Sigmoid colon (tissue), 7 donors: ENCODE results near the gene SPIRE1. TPM values are rescaled to one million over a fixed set of nuclear protein-coding genes. Genes with fewer than 3 reads are reported as not detected.
A peak's percentile ranks its signal among the peaks of the same experiment; 100 is the strongest.

Experiments
- DNase-seq: peaks from one replicate; pipeline ENCODE4 v3.0.0-alpha.2; 2019
- H3K27ac ChIP-seq, 4 donors: fragments of 200-600 bp; sonication (generic); one replicate each; pipeline ENCODE4 v1.5.1; 2016 to 2019; ENCODE audit warnings: mild to moderate bottlenecking in 1 of 4
- H3K27me3 ChIP-seq, 3 donors: fragments of 200-600 bp; sonication (generic); one replicate each; pipeline ENCODE4 v1.5.1; 2019; ENCODE audit warnings: mild to moderate bottlenecking in 1 of 3
- H3K36me3 ChIP-seq, 4 donors: fragments of 200-600 bp; sonication (generic); one replicate each; pipeline ENCODE4 v1.5.1; 2016 to 2019
- H3K4me1 ChIP-seq, 4 donors: fragments of 200-600 bp; sonication (generic); one replicate each; pipeline ENCODE4 v1.5.1; 2017 to 2019
- H3K4me3 ChIP-seq, 4 donors: fragments of 200-600 bp; sonication (generic); one replicate each; pipeline ENCODE4 v1.5.1; 2017 to 2019; ENCODE audit warnings: mild to moderate bottlenecking in 2 of 4, moderate library complexity in 1 of 4
- H3K9me3 ChIP-seq, 4 donors: fragments of 200-600 bp in 3 of 4; sonication (generic) in 3 of 4; one replicate each; pipeline versions ENCODE4 v1.5.1 to v1.6.1; 2013 to 2019
- CTCF ChIP-seq, 4 experiments: fragments of 450-650 bp in 3 of 4; fragments of 200-600 bp in 1 of 4; IDR thresholded peaks; one replicate each; pipeline ENCODE4 v1.5.1; 2016 to 2019; ENCODE audit warnings: antibody characterized with exemption in 4 of 4, mild to moderate bottlenecking in 3 of 4, moderate library complexity in 2 of 4
- EP300 ChIP-seq, 4 donors: sonication (generic); formaldehyde crosslinking; IDR thresholded peaks; one replicate each; pipeline ENCODE4 v1.6.1; 2017; ENCODE audit warnings: antibody characterized with exemption in 4 of 4
- POLR2A ChIP-seq, 2 donors: fragments of 450-650 bp; IDR thresholded peaks; one replicate each; pipeline ENCODE4 v1.6.1; 2016; ENCODE audit warnings: antibody characterized with exemption in 2 of 2, mild to moderate bottlenecking in 2 of 2, moderate library complexity in 2 of 2
- POLR2AphosphoS5 ChIP-seq, 4 donors: sonication (generic); formaldehyde crosslinking; IDR thresholded peaks; one replicate each; pipeline ENCODE4 v1.6.1; 2017; ENCODE audit warnings: antibody characterized with exemption in 4 of 4
- WGBS, 2 donors: extraction: QIAGEN DNeasy Blood & Tissue Kit; methylation state at CpG; one replicate each; pipeline ENCODE4 v1.1.7; 2013; 5-methylcytosine and 5-hydroxymethylcytosine counted together
- intact Hi-C: fragments of 100-400 bp; cut with DNase I; formaldehyde crosslinking; loops from one replicate; pipeline ENCODE4 v1.15.1; 2023
- polyA plus RNA-seq, 3 donors: library from polyadenylated mRNA; stranded (reverse); fragments of 200-250 nt; gene quantifications; one replicate each; pipeline ENCODE4 v1.2.3, GENCODE V29; 2013
- total RNA-seq, 4 donors: library from RNA; depleted of rRNA; stranded (reverse); fragments of >200 nt; gene quantifications; one replicate each; pipeline ENCODE4 v1.1.0, GENCODE V29; 2016
- donor health status: healthy with polysubstance abuse.
- donor health status: Bipolar disorder and iron deficiency.
- donor health status: healthy.

The SPIRE1 gene
- total and polyA plus RNA-seq, 7 donors, result 2.1 to 31.6 (median 22.7) TPM

GRCh38 chr18:12606592-12607315 is 51.2 kb downstream of the SPIRE1 start:
- Histone ChIP-seq H3K4me1 (peaks cover 0 to 8% (median 0%) of the 10 kb centered on the region in 4 donors), H3K27ac (peak overlapping the region in 2 of 4 donors; percentile 35 to 54)

GRCh38 chr18:12604445-12605007 is 53.4 kb downstream of the SPIRE1 start:
- WGBS, 2 donors, result 54 to 67% methylated on average over 3 of the region's 3 CpGs
- Histone ChIP-seq H3K9me3 (no peaks in the 10 kb centered on the region), H3K27me3 (no peaks in the 10 kb centered on the region), H3K4me1 (peaks cover 0 to 8% (median 0%) of the 10 kb centered on the region in 4 donors), H3K4me3 (no peak overlapping the region), H3K27ac (no peak overlapping the region), H3K36me3 (no peaks in the 10 kb centered on the region)
- intact Hi-C loops, result no loop called here
- TF ChIP-seq EP300 (IDR thresholded peaks at IDR 0.05) (no peak), POLR2AphosphoS5 (IDR thresholded peaks at IDR 0.05) (no peak), CTCF (IDR thresholded peaks at IDR 0.05) (no peak), POLR2A (IDR thresholded peaks at IDR 0.05) (no peak)
- DNase-seq, result no peak

More at GRCh38 chr18:12606592-12607315, 51.2 kb downstream of the SPIRE1 start:
- no peak for DNase-seq
- TF ChIP-seq POLR2AphosphoS5 (IDR thresholded peaks at IDR 0.05), result peak in 1 of 4 donors; percentile 17
- no peak for TF ChIP-seq EP300 (IDR thresholded peaks at IDR 0.05)
- Histone ChIP-seq H3K36me3 (no peaks in the 10 kb centered on the region), H3K4me3 (no peak overlapping the region), H3K27me3 (no peaks in the 10 kb centered on the region), H3K9me3 (no peaks in the 10 kb centered on the region)
- WGBS, 2 donors, result 71% methylated on average over 10 of the region's 10 CpGs
- intact Hi-C loops, result no loop called here

GRCh38 chr18:12599966-12600365 is 57.9 kb downstream of the SPIRE1 start:
- Histone ChIP-seq H3K4me1 (peaks cover 0 to 12% (median 4%) of the 10 kb centered on the region in 4 donors), H3K27me3 (no peaks in the 10 kb centered on the region), H3K36me3 (no peaks in the 10 kb centered on the region), H3K27ac (no peak overlapping the region), H3K9me3 (no peaks in the 10 kb centered on the region), H3K4me3 (no peak overlapping the region)
- intact Hi-C loops, result no loop called here
- WGBS, 2 donors, result 60% methylated on average over 3 of the region's 3 CpGs
- DNase-seq, result no peak
- TF ChIP-seq POLR2A (IDR thresholded peaks at IDR 0.05) (no peak), CTCF (IDR thresholded peaks at IDR 0.05) (no peak), EP300 (IDR thresholded peaks at IDR 0.05) (no peak)

GRCh38 chr18:12599543-12599942 is 58.4 kb downstream of the SPIRE1 start:
- Histone ChIP-seq H3K27ac (no peak overlapping the region), H3K4me3 (no peak overlapping the region), H3K27me3 (no peaks in the 10 kb centered on the region), H3K4me1 (peaks cover 0 to 12% (median 4%) of the 10 kb centered on the region in 4 donors), H3K9me3 (no peaks in the 10 kb centered on the region), H3K36me3 (no peaks in the 10 kb centered on the region)
- TF ChIP-seq POLR2A (IDR thresholded peaks at IDR 0.05), result no peak
- TF ChIP-seq CTCF (IDR thresholded peaks at IDR 0.05), result no peak
- no peak for TF ChIP-seq EP300 (IDR thresholded peaks at IDR 0.05)
- TF ChIP-seq POLR2AphosphoS5 (IDR thresholded peaks at IDR 0.05), result no peak
- DNase-seq, result no peak
- intact Hi-C loops, result no loop called here

- Histone ChIP-seq H3K27ac (no peak overlapping the region), H3K27me3 (no peaks in the 10 kb centered on the region), H3K36me3 (no peaks in the 10 kb centered on the region), H3K4me1 (peaks cover 0 to 12% (median 4%) of the 10 kb centered on the region in 4 donors), H3K9me3 (no peaks in the 10 kb centered on the region), H3K4me3 (no peak overlapping the region)
- 45 to 54% methylated on average over 3 of the region's 3 CpGs for WGBS, 2 donors
- no peak for TF ChIP-seq EP300 (IDR thresholded peaks at IDR 0.05)
- TF ChIP-seq POLR2A (IDR thresholded peaks at IDR 0.05), result no peak
- TF ChIP-seq CTCF (IDR thresholded peaks at IDR 0.05), result no peak
- no peak for TF ChIP-seq POLR2AphosphoS5 (IDR thresholded peaks at IDR 0.05)
- intact Hi-C loops, result no loop called here
- DNase-seq, result no peak
Measured at GRCh38 chr18:12598181-12598930, 59.6 kb downstream of the SPIRE1 start.
